ENCODE results near the gene GNB1L.
"Not testable (repeated sequence)": the region's sequence is repeated elsewhere in the genome, so short reads cannot be mapped to it uniquely, and the experiment has no call there.

Gene GNB1L

DNA sequence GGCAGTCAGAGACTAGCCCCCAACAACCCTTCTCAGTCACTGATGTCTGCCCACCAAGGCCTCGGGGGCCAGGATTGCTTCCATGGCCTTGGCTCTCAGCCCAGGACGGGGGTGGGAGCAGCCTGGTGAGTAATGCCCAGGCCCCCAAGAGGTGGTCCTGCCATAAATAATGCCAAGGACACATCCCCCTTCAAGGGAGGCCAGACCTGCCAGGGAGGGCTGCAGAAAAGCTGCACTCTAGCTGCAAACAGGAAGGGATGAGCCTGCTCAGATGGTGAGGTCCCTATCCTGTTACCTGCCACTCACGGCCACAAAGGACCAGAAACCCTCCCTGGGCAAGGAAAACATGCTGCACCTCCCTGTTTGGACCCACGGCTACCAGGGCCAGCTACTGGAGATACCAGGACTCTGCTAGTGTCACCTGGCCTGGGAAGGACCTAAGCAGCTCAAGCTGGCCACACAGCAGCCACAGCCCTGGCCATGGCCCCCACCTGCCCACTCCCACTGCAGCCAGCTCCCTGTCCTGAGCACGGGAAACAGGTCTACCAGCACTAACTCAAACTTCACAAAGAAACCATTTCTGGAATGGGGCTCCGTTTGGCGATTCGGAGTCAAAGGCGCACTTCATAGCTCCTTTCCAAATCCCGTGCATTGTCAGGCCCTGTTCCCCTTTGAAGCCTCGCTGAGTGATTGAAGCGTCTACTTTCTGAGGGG lies 12.1 kb downstream of the GNB1L start:
- Mint-ChIP-seq H3K27me3 (no peaks in the 10 kb centered on the region), H3K4me1 (peaks cover 27 to 42% of the 10 kb centered on the region in 2 donors), H3K4me3 (no peak overlapping the region), H3K27ac (no peak overlapping the region), H3K36me3 (peaks cover 15 to 36% of the 10 kb centered on the region in 2 donors), H3K9me3 (no peaks in the 10 kb centered on the region)
- no peak for DNase-seq
- no peak for ATAC-seq (replicated peaks)

DNA sequence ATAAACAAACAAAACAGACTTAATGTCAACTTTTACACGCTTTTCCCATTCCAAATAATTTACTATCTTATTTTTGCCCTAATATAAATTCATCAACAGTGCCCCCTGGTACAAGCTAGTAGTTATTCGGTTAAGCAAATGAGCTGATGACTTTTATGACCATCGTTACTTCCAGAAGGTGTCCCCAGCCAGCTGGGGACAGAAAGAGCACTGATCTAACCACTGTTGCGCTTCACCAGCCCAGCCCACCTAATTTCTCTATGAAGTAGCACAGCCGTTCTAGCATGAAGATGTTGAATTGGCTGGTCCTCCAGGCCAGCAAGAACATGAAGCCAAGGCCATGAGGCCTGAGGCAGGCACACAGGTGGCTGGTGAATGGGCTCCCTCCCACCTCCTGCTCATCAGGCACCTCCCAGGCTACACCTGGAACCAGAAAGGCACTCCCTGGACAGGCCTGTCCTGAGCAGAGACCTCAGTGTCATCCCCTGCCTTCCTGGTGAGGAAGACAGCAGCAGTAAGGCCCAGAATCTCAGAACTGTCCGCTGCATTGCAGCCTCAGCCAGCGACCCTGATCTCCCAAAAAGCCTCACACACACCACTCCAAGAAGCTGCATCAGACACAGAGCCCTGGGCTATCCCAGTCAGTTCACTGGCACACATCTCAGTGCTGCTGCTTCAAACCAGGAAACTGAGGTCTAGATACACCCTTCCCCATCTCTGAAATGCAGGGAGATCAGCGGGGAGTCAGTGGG lies 12.9 kb downstream of the GNB1L start:
- H3K9me3 Mint-ChIP-seq = no peaks in the 10 kb centered on the region
- ATAC-seq (replicated peaks) (peak; percentile 55 to 57), DNase-seq (no peak)
- peaks cover 27 to 45% of the 10 kb centered on the region in 2 donors for H3K4me1 Mint-ChIP-seq
- H3K27me3 Mint-ChIP-seq = no peaks in the 10 kb centered on the region
- peak overlapping the region; percentile 77 for H3K27ac Mint-ChIP-seq
- H3K36me3 Mint-ChIP-seq = peaks cover 16 to 30% of the 10 kb centered on the region in 2 donors
- H3K4me3 Mint-ChIP-seq = no peak overlapping the region

DNA sequence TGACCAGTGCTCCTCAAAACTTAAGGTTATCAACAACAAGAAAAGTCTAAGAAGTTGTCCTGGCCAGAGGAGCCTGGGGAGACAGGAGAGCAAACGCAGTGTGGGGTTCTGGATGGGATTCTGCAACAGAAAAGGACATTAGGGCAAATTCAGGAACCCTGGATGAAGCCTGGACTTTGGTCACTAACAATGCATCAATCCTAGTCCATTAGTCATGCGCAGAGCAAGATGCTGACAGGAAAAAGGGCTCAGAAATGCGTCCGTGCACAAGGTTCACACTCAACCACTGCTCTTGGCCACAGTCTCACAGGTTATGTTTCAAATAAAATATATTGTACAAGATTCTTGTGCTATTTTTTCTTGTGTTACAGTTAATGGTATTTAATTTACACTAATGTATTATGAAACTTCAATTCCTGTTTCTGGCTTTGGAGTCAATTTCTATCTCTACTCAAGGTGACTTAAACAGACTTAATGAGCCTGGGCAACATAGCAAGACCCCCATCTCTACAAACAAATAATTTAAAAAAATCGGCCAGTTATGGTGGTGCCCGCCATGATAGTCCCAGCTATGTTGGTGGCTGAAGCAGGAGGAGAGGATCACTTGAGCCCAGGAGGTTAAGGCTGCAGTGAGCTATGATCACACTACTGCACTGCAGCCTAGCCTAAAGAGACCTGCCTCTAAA lies 13.6 kb downstream of the GNB1L start:
- Mint-ChIP-seq H3K4me3 (no peak overlapping the region), H3K36me3 (peaks cover 14 to 27% of the 10 kb centered on the region in 2 donors), H3K9me3 (no peaks in the 10 kb centered on the region), H3K27me3 (no peaks in the 10 kb centered on the region), H3K4me1 (peaks cover 27 to 49% of the 10 kb centered on the region in 2 donors), H3K27ac (no peak overlapping the region)
- DNase-seq (no peak), ATAC-seq (replicated peaks) (no peak)

DNA sequence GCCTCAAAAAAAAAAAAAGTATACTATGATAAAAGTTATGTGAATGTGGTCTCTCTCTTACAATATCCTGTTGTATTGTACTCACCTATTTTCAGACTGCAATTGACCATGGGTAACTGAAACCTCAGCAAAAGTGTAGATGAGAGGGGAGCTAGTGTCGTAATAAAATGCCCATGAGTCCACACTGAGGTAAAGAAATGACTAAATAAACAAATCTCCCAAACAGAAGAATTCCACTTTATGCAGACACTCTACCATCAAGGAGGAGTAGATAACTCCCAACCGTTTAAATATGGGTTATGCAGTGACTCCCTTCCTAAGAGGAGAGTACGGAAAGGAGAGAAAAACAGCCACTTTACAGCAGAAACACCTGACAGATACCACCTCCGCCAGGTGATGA lies 14.6 kb downstream of the GNB1L start:
- Mint-ChIP-seq H3K4me3 (no peak overlapping the region), H3K27ac (no peak overlapping the region), H3K27me3 (no peaks in the 10 kb centered on the region), H3K36me3 (peaks cover 12 to 24% of the 10 kb centered on the region in 2 donors), H3K9me3 (no peaks in the 10 kb centered on the region), H3K4me1 (peaks cover 17 to 40% of the 10 kb centered on the region in 2 donors)
- ATAC-seq (replicated peaks) = no peak
- DNase-seq = no peak

DNA sequence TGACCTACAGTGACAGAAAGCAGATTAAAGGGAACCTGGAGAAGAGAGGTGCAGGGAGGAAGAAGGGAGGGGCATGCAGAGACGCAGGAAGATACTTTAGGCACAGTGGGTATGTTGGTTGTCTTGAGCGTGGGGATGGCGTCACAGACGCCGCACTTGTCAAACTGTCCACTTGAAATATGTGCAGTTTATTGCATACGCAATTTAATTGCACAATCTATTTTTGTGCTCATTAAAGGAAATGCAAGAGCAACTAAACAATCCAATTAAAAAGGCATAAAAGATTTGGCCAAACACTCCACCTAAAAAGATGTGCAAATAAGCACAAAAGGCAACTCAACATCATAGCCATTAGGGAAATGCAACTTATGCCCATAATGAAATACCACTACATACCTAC lies 16.8 kb downstream of the GNB1L start:
- ATAC-seq (replicated peaks) = no peak
- H3K4me3 Mint-ChIP-seq = no peak overlapping the region

DNA sequence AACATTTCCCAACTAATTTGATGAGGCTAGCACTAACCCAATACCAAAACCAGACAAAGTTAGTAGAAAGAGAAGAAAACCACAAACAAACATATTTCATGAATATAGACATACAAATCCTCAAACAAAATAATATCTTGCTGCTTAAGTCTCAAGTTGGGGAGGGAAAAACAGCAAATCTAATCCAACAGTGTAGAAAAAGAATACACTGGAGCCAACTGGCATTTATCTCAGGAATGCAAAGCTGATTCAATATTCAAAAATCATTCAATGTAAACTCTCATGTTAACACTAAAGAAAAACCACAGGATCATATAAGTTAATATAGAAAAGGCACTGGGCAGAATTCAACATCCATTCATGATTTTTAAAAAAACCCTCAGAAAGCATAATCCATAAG lies 18.2 kb downstream of the GNB1L start:
- Mint-ChIP-seq H3K9me3 (no peaks in the 10 kb centered on the region), H3K36me3 (peaks cover 8 to 11% of the 10 kb centered on the region in 2 donors), H3K4me3 (no peak overlapping the region), H3K27me3 (no peaks in the 10 kb centered on the region), H3K27ac (no peak overlapping the region), H3K4me1 (peaks cover 7 to 26% of the 10 kb centered on the region in 2 donors)
- no peak for DNase-seq
- ATAC-seq (replicated peaks) = no peak

More for the DNA sequence above, 16.8 kb downstream of the GNB1L start:
- peaks cover 8 to 15% of the 10 kb centered on the region in 2 donors for H3K36me3 Mint-ChIP-seq
- peaks cover 8 to 26% of the 10 kb centered on the region in 2 donors for H3K4me1 Mint-ChIP-seq
- no peaks in the 10 kb centered on the region for H3K27me3 Mint-ChIP-seq
- no peak overlapping the region for H3K27ac Mint-ChIP-seq
- DNase-seq = no peak
- H3K9me3 Mint-ChIP-seq = no peaks in the 10 kb centered on the region

DNA sequence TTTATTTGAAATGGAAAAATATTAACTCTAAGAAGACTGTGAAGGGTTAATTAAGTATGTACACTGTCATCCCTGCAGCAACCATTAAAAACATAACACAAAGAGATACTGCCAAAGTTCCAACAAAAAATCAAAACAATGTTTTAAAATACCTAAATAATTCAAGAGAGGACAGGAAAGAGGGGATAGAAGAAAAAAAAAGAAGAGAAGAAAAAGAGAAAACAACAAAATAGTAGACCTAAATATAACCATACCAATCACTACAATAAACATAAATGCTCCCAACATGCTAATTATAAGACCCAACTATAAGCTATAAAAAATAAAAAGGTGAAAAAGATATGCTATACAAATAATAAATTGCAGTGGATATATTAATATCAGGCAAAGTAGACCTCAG lies 20.1 kb downstream of the GNB1L start:
- peaks cover 7 to 24% of the 10 kb centered on the region in 2 donors for H3K4me1 Mint-ChIP-seq
- no peak overlapping the region for H3K4me3 Mint-ChIP-seq
- no peak overlapping the region for H3K27ac Mint-ChIP-seq
- H3K27me3 Mint-ChIP-seq = no peaks in the 10 kb centered on the region
- DNase-seq (no peak), ATAC-seq (replicated peaks) (no peak)
- peaks cover 6 to 8% of the 10 kb centered on the region in 2 donors for H3K36me3 Mint-ChIP-seq
- no peaks in the 10 kb centered on the region for H3K9me3 Mint-ChIP-seq

DNA sequence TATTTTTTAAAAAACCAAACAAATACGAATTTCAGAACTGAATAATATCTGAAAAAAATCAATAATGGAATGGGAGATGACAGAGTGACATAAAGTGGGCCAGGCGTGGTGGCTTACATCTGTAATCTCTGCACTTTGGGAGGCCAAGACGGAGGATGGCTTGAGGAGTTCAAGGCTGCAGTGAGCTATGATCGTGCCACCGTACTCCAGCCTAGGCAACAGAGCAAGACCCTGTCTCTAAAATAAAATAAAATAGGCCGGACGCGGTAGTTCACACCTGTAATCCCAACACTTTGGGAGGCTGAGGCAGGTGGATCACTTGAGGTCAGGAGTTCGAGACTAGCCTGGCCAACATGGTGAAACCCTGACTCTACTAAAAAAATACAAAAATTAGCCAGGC lies 21.3 kb downstream of the GNB1L start:
- H3K4me3 Mint-ChIP-seq; H3K27ac Mint-ChIP-seq; ATAC-seq (replicated peaks); H3K27me3 Mint-ChIP-seq; H3K36me3 Mint-ChIP-seq; H3K9me3 Mint-ChIP-seq; DNase-seq: not testable (repeated sequence)
- H3K4me1 Mint-ChIP-seq = peaks cover 7 to 24% of the 10 kb centered on the region in 2 donors

DNA sequence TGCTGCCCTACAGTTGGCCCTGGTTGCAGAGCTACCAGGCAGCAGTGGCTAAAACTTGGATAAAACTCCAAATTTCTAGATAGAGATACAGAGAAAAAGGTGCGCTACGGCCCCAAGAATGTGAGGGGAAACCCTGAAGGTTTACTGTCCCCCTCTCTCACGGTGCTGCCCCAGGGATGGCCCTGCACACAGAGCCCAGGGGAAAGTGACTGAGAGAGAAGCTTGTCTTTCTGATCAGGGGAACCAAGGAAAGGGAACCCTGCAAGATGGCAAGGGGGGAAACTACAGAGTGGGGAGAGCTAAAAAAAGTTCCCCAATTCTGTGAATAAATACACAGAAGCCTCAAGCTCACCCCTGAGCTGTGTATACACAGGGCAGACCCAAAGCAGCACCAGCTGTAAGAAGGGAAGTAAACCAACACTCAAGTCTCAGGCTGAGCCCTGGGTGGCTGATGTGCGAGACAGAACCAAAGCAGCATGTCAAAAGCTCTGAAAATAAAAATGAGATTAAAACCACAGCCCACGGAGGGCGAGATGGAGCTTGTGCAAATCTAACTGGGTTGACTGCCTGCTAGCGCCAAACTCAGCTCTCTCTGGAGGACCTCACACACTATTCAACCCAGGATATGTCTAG lies 22.1 kb downstream of the GNB1L start:
- H3K9me3 Mint-ChIP-seq = no peaks in the 10 kb centered on the region
- peaks cover 7 to 19% of the 10 kb centered on the region in 2 donors for H3K4me1 Mint-ChIP-seq
- no peak overlapping the region for H3K4me3 Mint-ChIP-seq
- peak; percentile 71 to 82 for ATAC-seq (replicated peaks)
- DNase-seq = no peak
- no peaks in the 10 kb centered on the region for H3K27me3 Mint-ChIP-seq
- H3K27ac Mint-ChIP-seq = peak overlapping the region; percentile 37
- peaks cover 2 to 4% of the 10 kb centered on the region in 2 donors for H3K36me3 Mint-ChIP-seq

DNA sequence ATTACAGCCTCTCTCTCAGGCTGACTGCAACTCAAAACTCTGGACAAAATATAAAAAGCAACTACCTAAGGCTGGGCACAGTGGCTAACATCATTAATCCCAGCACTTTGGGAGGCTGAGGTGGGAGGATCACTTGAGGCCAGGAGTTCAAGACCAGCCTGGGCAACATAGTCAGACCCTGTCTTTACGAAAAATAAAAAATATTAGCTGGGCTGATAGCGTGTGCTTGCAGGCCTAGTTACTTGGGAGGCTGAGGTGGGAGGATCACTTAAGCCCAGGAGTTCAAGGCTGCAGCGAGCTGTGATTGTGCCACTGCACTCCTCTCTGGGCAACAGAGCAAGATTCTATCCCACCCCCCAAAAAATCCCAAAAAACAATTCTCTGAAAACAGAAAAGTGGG lies 22.7 kb downstream of the GNB1L start:
- not testable (repeated sequence) for H3K9me3 Mint-ChIP-seq; H3K27ac Mint-ChIP-seq; ATAC-seq (replicated peaks); DNase-seq; H3K4me3 Mint-ChIP-seq; H3K36me3 Mint-ChIP-seq; H3K27me3 Mint-ChIP-seq
- H3K4me1 Mint-ChIP-seq = peaks cover 7 to 16% of the 10 kb centered on the region in 2 donors

DNA sequence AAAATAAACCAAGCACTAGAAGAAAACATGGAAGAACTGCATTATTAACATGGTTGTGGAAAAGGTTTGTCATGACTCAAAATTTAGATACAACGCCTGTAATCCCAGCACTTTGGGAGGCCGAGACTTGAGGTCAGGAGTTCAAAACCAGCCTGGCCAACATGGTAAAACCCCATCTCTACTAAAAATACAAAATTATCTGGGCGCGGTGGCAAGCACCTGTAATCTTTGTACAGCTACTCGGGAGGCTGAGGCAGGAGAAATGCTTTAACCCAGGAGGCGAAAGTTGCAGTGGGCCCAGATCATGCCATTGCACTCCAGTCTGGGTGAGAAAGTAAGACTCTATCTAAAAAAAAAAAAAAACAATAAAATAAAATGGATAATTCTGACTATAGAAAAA lies 23.7 kb downstream of the GNB1L start:
- no peak for DNase-seq
- Mint-ChIP-seq H3K9me3 (peaks cover 3% of the 10 kb centered on the region in 2 donors), H3K27me3 (no peaks in the 10 kb centered on the region), H3K4me1 (peaks cover 7 to 10% of the 10 kb centered on the region in 2 donors), H3K36me3 (peaks cover 5 to 16% of the 10 kb centered on the region in 2 donors), H3K27ac (no peak overlapping the region), H3K4me3 (no peak overlapping the region)
- no peak for ATAC-seq (replicated peaks)

DNA sequence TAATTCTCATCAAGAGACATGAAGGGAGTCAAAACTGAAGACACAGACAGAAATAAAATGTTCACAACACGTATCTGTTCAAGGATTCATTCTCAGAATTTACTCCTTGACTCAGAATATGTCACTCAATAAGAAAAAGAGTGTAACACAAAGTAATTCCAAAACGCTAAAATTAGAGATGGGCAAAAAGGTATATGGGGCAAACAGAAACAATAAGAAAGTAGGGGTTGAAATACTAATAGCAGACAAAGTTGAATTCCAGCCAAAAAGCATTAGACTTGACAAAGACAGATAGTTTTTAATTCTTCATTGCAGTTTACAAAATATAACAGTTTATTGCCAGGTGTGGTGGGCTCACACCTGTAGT lies 26.7 kb downstream of the GNB1L start:
- no peak overlapping the region for H3K27ac Mint-ChIP-seq
- H3K9me3 Mint-ChIP-seq = peaks cover 3% of the 10 kb centered on the region in 2 donors
- ATAC-seq (replicated peaks) (no peak), DNase-seq (no peak)
- no peak overlapping the region for H3K4me3 Mint-ChIP-seq
- peaks cover 14 to 18% of the 10 kb centered on the region in 2 donors for H3K4me1 Mint-ChIP-seq
- peaks cover 10 to 26% of the 10 kb centered on the region in 2 donors for H3K36me3 Mint-ChIP-seq
- H3K27me3 Mint-ChIP-seq = no peaks in the 10 kb centered on the region

DNA sequence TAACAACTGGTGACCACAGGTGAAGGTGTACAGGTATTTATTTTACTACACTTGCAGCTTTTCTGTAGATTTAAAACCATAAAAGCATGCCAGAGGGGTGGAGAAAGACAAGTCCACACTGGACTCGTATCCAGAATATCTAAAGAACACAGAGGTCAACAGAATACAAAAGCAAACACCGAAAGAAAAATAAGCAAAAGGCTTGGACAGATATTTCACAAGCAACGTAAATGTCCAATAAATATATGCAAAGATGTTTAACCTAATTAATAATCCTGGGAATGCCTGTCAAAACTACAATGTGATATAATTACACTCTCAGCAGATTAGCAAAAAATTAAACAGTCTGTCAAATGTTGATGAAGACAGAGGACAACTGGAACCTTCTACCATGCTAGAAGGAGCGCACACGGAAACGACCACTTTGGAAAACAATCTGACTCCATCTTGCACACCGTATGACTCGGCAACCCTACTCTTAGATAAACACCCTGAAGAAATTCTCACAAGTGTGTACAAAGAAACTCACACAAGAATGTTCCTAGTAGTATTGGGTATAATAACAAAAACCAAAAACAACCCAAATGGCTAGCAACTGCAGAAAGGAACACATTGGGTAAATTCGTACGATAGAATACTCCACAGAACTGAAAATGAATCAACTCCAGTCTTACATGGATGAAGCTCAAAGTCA lies 27.2 kb downstream of the GNB1L start:
- no peaks in the 10 kb centered on the region for H3K27me3 Mint-ChIP-seq
- no peak for ATAC-seq (replicated peaks)
- H3K27ac Mint-ChIP-seq = no peak overlapping the region
- peaks cover 8 to 13% of the 10 kb centered on the region in 2 donors for H3K4me1 Mint-ChIP-seq
- peaks cover 10 to 26% of the 10 kb centered on the region in 2 donors for H3K36me3 Mint-ChIP-seq
- H3K4me3 Mint-ChIP-seq = no peak overlapping the region
- no peak for DNase-seq
- H3K9me3 Mint-ChIP-seq = peaks cover 3% of the 10 kb centered on the region in 2 donors

DNA sequence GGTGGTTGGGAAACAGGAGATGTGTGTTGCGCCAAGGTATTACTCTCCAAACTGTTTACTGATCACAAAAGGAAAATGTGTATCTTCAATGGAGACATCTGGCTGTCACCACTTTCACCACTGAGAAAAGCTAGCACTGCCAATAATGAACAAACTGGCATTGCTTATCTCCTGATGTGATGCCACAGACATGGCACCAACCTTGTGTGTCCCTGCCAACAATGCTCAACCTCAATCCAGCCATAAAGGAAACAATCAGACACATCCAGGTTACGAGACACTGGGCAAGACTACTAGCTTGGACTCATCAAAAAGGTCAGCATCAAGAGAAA lies 28.1 kb downstream of the GNB1L start:
- Mint-ChIP-seq H3K9me3 (peaks cover 3% of the 10 kb centered on the region in 2 donors), H3K4me3 (no peak overlapping the region), H3K36me3 (peaks cover 15 to 26% of the 10 kb centered on the region in 2 donors), H3K27me3 (no peaks in the 10 kb centered on the region), H3K4me1 (peaks cover 7 to 8% of the 10 kb centered on the region in 2 donors), H3K27ac (no peak overlapping the region)
- no peak for ATAC-seq (replicated peaks)
- no peak for DNase-seq
